ENCODE measurements around the gene CLDN4.

DNA sequence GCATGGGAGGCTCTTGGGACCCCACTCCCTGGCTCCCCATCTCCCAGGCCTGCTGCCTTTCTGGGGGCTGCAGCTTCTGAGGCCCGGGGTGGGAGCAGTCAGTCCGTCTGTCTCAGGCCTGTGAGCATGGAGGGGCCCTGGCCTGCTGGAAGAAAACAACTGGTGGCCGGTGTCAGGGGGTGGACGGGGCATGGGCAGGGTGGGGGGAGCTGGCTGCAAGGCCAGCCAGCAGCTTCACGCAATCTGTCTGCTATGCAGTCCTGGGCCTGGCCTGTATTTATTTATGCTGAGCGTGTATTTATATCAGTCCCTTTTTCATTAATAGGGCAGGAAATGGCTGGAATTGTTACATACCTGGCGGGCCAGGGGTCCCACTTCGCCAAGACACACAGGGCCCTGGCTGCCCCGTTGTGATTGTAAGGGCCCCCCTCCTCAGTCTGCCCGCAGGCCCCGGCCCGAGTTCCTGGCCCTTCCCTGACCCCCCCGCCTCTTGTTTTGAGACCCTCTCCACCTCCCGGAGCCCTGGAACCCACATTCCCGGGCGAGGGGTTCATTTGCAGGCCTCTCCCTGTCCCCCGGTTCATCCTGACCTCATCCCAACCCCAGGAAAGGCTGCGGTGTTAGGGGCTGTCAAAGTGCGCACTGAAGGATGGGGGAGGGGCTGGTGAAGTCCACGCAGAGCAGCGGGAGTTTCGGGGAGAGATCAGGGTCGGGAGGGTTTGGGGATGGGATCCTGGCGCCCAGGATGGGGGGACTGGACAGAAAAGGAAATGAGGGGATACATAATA is 38.4 kb downstream of the CLDN4 start:
- TF ChIP-seq, protein P1, sequence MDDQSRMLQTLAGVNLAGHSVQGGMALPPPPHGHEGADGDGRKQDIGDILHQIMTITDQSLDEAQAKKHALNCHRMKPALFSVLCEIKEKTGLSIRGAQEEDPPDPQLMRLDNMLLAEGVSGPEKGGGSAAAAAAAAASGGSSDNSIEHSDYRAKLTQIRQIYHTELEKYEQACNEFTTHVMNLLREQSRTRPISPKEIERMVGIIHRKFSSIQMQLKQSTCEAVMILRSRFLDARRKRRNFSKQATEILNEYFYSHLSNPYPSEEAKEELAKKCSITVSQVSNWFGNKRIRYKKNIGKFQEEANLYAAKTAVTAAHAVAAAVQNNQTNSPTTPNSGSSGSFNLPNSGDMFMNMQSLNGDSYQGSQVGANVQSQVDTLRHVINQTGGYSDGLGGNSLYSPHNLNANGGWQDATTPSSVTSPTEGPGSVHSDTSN (CRISPR knock-in tag; IDR thresholded peaks at IDR 0.05) = no peak
- TF ChIP-seq, protein P2, sequence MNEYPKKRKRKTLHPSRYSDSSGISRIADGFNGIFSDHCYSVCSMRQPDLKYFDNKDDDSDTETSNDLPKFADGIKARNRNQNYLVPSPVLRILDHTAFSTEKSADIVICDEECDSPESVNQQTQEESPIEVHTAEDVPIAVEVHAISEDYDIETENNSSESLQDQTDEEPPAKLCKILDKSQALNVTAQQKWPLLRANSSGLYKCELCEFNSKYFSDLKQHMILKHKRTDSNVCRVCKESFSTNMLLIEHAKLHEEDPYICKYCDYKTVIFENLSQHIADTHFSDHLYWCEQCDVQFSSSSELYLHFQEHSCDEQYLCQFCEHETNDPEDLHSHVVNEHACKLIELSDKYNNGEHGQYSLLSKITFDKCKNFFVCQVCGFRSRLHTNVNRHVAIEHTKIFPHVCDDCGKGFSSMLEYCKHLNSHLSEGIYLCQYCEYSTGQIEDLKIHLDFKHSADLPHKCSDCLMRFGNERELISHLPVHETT (tag by site-specific recombination; IDR thresholded peaks at IDR 0.05) = no peak
- TF ChIP-seq HOXA7 (CRISPR knock-in tag; IDR thresholded peaks at IDR 0.05; ENCODE audit: borderline replicate concordance) (no peak), ZNF654 (tag by site-specific recombination; IDR thresholded peaks at IDR 0.05; ENCODE audit: low read depth) (no peak), ZNF175 (tag by site-specific recombination; IDR thresholded peaks at IDR 0.05) (no peak), ZBTB7A (tag by site-specific recombination; IDR thresholded peaks at IDR 0.05; ENCODE audit: low read depth) (no peak), ZNF23 (tag by site-specific recombination; IDR thresholded peaks at IDR 0.05; ENCODE audit: borderline replicate concordance) (no peak), ZBTB8A (tag by site-specific recombination; IDR thresholded peaks at IDR 0.05) (no peak), ZSCAN23 (tag by site-specific recombination; IDR thresholded peaks at IDR 0.05) (no peak), ZNF610 (tag by site-specific recombination; IDR thresholded peaks at IDR 0.05; ENCODE audit: borderline replicate concordance) (no peak), ZNF121 (tag by site-specific recombination; IDR thresholded peaks at IDR 0.05) (no peak)
- TF ChIP-seq, protein P3, sequence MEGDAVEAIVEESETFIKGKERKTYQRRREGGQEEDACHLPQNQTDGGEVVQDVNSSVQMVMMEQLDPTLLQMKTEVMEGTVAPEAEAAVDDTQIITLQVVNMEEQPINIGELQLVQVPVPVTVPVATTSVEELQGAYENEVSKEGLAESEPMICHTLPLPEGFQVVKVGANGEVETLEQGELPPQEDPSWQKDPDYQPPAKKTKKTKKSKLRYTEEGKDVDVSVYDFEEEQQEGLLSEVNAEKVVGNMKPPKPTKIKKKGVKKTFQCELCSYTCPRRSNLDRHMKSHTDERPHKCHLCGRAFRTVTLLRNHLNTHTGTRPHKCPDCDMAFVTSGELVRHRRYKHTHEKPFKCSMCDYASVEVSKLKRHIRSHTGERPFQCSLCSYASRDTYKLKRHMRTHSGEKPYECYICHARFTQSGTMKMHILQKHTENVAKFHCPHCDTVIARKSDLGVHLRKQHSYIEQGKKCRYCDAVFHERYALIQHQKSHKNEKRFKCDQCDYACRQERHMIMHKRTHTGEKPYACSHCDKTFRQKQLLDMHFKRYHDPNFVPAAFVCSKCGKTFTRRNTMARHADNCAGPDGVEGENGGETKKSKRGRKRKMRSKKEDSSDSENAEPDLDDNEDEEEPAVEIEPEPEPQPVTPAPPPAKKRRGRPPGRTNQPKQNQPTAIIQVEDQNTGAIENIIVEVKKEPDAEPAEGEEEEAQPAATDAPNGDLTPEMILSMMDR (tag by site-specific recombination; IDR thresholded peaks at IDR 0.05) = no peak
- TF ChIP-seq, protein P4, sequence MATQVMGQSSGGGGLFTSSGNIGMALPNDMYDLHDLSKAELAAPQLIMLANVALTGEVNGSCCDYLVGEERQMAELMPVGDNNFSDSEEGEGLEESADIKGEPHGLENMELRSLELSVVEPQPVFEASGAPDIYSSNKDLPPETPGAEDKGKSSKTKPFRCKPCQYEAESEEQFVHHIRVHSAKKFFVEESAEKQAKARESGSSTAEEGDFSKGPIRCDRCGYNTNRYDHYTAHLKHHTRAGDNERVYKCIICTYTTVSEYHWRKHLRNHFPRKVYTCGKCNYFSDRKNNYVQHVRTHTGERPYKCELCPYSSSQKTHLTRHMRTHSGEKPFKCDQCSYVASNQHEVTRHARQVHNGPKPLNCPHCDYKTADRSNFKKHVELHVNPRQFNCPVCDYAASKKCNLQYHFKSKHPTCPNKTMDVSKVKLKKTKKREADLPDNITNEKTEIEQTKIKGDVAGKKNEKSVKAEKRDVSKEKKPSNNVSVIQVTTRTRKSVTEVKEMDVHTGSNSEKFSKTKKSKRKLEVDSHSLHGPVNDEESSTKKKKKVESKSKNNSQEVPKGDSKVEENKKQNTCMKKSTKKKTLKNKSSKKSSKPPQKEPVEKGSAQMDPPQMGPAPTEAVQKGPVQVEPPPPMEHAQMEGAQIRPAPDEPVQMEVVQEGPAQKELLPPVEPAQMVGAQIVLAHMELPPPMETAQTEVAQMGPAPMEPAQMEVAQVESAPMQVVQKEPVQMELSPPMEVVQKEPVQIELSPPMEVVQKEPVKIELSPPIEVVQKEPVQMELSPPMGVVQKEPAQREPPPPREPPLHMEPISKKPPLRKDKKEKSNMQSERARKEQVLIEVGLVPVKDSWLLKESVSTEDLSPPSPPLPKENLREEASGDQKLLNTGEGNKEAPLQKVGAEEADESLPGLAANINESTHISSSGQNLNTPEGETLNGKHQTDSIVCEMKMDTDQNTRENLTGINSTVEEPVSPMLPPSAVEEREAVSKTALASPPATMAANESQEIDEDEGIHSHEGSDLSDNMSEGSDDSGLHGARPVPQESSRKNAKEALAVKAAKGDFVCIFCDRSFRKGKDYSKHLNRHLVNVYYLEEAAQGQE (tag by site-specific recombination; IDR thresholded peaks at IDR 0.05) = no peak
- TF ChIP-seq, protein P5, sequence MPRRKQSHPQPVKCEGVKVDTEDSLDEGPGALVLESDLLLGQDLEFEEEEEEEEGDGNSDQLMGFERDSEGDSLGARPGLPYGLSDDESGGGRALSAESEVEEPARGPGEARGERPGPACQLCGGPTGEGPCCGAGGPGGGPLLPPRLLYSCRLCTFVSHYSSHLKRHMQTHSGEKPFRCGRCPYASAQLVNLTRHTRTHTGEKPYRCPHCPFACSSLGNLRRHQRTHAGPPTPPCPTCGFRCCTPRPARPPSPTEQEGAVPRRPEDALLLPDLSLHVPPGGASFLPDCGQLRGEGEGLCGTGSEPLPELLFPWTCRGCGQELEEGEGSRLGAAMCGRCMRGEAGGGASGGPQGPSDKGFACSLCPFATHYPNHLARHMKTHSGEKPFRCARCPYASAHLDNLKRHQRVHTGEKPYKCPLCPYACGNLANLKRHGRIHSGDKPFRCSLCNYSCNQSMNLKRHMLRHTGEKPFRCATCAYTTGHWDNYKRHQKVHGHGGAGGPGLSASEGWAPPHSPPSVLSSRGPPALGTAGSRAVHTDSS (tag by site-specific recombination; IDR thresholded peaks at IDR 0.05) = no peak
